Suppressor macrophage treated with lipopolysaccharide for 4 hours (primary cell): ENCODE results near the gene ABCF2.

Experiments
- DNase-seq: peaks from one replicate; pipeline ENCODE4 v3.0.0-alpha.2; 2020

The ABCF2 gene

DNA sequence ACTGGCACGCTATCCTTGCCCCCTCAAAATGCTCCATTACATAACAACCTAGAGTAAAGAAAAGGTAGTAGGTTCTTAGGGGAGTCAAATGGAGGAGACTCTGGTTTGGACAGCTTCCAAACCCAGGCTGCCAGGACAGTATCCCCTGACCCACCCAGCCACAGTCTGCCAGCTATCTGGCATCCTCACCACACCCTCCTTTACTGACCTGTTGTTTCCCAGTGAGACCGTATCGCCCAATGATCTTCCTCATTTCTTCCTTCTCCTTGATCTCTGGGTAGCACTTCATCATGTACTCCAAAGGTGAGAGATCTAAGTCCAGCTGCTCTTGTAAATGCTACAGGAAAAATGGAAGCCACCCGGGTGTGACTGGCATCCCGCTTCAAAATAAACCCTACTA is 11.6 kb downstream of the ABCF2 start:
- DNase-seq: no peak

DNA sequence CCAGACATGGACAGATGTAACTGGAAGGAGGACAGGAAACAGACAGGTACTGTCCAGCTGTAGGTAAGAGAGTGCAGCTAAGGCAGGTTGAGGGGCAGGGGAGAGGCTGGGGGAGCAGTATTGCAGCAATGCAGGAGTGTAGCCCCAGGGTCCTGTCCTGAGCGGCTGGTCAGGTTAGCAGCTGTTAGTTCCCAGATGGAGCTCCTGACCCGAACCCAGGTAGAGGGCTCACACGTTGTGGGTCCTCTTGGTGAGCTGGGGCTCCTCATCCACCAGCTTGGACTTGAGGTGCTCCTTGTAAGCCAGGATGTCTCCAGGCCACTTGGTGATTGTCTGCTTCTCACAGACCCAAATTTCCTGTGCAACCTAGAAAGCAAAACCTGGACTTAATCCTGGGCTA is 13.2 kb downstream of the ABCF2 start:
- no peak for DNase-seq

DNA sequence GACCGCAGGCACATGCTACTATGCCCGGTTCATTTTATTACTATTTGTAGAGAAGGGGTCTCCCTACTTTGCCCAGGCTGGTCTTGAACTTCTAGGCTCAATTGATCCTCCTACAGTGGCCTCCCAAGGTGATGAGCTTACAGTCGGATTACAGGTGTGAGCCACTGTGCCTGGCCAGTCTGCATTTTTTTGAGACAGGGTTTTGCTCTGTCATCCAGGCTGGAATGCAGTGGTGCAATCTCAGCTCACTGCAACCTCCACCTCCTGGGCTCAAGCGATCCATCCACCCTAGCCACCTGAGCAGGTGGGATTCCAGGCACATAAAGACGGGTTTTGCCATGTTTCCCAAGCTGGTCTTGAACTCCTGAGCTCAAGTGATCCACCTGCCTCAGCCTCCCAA is 14.4 kb downstream of the ABCF2 start:
- no peak for DNase-seq

DNA sequence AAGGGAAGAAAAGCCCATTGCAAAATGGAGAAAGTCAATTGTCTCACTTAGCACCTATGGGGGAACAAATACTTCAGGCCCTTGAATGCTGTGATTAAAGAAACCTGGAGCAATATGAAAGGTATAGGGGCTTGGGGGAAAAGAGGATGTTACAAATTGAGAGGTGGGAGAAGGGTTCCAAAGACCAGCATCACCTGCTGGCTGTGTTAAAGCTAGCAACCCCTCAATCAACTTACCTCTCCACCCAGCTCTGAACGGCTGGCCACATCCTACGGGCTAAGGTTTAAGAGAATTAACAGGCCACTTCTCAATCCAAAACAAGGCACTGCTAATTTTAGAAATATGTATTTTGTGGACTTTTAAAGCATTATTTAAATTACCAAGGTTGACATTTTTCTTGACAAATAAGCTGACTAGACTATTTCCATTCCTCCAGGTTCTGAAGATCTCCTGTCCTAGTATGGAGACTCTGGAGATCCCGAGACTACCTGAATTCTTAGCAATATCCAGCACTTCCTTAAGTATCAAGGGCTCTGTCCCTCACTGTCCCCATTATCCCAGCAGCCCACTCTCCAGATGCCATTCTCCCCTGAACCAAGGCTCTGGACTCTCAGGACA is 15.7 kb downstream of the ABCF2 start:
- no peak for DNase-seq

DNA sequence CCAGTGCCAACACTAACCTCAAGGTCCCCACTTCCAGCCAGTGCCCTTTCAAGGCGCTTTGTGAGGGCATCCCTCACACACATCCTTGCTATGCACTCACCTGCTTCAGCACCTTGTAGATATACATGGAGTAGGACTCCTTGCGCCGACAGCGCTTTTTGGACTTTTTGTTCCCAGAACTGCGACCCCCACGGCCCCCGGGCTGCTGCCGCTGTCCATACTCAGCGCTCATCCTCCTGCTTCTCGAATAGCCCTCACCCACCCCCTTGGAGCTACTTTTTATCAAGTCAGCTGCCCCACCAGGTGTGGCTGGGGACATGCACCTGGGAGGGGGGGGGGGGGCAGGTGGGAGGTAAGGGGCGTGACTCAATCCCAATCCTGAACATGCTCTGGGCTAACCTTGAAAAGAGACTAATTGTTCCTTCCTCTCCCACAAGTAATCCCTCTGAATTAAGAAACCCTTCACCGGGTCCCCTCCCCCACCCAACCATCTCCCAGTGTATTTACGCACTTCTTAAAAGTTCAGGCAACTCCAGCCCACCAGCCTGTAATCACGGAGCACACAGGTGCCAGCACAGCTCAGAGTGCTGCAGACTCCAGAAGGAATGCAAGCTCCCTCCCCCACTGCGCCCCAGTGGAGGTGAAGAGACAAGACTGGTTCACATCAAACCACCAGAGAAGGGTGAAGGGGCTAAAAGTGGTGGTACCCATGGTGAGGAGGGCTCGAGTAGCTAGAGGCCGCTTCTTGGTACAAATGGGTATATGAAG is 16.7 kb downstream of the ABCF2 start, which contains the start of gene H2BK1:
TSS of gene H2BK1 (minus strand) at position 402 of the 768 bp plus-strand sequence. CDS start at position 232, 170 bp downstream.
- no peak for DNase-seq

DNA sequence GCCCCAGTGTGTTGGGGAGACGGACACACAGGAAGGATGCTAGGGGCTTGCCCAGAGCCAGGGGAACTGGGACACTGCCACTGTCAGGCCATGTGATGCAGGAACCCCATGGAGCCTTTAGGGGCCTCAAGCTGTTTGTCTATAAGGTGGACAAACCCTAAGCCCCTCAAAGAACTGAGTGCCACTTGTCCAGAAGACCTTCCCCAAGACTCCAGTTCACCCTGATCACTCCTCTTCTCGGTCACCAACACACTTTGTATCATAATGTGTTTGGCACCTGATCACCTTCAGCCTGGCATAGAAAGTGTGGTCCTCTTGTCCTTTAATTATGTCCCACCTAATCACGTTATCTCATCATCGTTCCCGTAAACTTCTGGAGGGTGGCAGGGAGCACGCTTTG is 17.4 kb downstream of the ABCF2 start:
- DNase-seq: no peak

DNA sequence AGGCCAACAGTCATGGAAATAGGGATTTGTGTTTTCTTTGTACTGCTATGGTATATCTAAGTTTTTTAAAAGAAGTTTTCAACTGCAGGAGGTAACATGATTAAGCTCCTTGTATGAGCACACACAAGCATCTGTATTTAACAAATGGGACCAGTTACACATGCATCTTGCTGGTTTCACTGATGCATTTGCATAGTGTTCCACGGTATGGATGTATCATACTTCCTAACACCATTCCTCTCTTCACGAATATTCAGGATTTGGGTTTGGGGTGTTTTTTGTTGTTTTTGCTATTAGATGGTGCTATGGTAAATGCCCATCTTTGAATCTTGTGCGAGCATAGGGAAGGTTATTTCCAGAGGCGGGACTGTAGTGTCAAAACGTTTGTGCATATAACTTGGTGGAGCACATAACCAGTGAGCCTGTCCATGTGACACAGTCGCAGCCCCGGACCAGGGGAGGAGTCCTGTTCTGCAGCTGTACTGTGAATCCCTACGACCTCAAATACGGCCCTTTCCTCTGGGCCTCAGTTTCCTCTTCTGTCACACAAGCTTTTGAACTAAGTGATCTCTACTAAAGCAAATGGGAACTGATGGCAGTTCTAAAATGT is 18.6 kb downstream of the ABCF2 start:
- no peak for DNase-seq

DNA sequence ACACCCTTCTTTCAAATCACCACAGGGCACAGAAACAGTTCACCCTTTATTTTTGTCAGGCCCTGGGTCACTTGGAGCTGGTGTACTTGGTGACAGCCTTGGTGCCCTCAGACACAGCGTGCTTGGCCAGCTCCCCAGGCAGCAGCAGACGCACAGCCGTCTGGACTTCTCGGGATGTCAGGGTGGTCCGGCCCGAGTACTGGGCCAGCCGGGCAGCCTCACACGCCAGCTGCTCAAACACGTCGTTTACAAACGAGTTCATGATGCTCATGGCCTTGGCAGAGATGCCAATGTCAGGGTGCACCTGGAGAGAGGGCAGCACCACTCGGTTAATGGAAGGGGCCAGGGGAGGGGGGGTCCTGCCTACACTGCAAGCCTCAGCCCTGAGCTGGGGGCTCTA is 19.2 kb downstream of the ABCF2 start:
- DNase-seq: no peak

DNA sequence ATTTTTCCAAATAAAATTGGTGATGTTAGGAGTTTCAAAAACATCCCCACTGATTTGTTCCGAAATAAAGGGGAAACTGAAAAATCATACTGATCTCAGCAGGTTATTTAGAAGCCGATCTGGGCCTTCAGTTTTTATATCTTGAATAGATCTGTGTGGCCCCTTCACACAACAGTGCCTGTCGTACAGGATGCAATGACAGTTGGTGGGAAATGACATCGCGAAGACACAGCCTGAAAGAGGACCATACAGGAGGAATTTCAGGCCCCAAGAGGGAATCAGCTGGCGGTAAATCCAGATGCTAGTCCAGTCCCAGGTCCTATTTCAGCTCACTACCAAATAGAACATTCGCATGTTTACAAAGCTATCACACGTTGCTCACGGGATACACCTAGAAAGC is 19.7 kb downstream of the ABCF2 start:
- DNase-seq: no peak

DNA sequence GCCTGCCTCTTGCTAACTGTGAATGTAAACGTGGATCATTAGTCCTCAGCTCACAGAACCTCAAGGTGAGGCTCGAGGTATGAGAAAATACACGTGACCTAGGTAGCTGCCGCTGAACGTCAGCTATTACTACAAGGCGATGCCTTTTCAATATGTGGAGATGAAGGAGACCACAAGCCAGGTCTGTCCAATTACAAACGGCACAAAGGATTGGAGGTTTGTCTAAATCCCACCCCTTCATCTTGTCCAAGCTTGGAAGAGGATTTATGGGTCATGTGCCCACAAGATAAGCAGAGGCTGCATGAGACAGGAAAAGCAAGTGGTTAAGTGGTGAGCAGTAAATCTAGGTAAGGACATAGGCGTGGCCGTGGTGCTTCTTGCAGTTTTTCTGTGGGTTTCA is 20.1 kb downstream of the ABCF2 start:
- DNase-seq: no peak

DNA sequence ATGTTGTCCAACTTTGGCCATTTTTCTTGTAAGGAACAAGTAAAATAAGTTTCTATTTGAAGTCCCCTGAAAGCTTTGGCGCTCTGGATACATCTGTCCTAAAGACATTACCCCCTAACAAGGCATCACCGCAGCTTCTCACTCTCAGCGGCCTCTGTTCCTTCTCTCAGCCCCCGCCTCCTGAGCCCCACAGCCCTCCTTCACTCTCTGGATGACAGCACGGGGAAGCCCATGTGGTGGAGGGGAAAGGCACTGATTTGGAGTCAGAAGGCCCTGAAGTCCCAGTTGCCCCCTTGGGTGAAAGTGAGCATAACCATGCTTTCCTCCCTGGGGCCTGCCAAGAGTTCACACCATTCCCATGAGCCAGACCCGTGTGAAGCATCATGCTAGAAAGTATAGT is 21.3 kb downstream of the ABCF2 start:
- DNase-seq: no peak

DNA sequence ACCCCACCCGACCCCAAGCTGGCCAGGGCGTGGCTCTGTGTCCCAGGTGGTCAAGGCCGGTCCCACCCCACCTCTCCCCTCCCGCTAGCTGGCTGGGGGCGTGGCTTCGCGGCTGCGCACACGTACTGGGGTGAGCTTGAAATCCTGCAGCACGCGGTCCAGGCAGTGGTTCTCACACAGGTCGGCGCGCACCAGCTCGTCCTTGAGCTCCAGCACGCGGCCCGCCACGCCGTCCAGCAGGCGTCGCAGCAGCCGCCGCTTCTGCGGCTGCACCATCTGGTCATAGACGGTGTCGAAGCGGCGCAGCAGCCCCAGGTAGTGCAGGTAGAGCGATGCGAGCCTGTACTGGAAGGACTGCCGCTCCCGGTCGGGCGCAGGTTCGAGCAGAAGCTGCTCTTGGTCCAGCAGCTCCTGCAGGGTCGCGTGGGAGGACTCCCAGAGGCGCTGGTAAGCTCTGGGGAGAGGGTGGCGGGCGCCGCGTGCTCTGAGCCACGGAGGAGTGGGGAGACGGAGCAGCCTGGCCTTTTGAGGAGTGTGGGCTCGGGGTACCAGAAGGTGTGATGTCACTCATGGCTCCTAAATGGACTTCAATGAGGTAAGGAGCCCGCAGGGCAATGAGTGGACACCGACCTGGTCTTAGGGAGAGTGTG is 22.5 kb downstream of the ABCF2 start:
- no peak for DNase-seq

DNA sequence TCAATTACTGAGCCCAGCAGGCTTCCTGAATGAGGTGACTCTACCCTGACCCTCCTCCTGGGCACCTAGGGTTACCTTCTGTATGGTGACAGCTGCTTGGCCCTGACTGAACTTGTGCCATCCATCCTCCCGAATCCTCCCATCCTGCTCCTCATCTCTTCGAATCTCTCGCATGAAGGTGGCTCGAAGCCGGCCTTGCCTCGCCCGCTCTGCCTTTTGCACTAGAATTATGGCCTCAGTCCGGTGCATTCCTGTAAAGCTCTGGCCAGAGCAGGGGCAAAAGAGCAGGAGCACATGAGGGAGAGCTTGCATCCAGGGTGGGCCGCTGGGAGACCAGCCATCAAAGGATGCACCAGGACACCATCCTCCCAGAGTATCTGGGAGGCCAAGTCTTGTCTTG is 24.2 kb downstream of the ABCF2 start:
- no peak for DNase-seq

DNA sequence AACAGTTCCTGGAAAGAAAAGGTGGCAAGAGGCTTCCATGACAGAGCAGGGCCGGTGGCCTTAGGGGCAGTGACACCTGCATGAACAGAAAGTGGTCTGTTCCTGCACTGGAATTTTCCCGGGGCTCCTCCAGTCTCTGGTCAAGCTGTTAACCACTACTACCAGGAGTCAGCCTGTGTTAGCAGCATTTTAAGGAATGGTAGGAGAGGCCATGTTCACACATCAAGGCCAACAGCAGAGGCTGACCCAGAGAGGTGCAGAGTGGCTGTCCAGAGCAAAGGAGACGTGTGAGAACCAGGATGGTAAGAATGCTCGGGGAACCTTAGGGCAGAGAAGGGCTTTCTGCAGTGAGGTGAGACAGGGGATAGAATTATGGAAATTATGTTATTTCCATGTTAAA is 25.3 kb downstream of the ABCF2 start:
- DNase-seq: no peak

DNA sequence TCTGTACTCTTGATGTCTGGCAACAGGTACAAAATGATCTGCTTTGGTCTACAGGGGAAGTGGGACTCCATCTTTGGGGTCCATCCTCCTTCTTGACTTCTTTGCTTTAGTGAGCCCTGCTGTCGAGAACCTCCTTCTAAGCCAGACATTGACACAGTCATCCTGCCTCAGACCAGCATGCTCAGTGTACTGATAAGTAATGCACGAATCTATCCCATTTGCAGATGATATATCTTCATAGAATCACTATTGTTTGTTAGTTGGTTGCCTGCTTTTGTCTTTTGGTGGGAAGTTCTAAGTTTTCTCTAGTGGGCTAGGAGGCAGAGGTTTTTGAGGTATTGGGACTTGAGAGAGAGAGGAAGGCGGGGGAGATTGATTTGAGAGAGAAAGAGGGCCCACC is 25.7 kb downstream of the ABCF2 start:
- no peak for DNase-seq

DNA sequence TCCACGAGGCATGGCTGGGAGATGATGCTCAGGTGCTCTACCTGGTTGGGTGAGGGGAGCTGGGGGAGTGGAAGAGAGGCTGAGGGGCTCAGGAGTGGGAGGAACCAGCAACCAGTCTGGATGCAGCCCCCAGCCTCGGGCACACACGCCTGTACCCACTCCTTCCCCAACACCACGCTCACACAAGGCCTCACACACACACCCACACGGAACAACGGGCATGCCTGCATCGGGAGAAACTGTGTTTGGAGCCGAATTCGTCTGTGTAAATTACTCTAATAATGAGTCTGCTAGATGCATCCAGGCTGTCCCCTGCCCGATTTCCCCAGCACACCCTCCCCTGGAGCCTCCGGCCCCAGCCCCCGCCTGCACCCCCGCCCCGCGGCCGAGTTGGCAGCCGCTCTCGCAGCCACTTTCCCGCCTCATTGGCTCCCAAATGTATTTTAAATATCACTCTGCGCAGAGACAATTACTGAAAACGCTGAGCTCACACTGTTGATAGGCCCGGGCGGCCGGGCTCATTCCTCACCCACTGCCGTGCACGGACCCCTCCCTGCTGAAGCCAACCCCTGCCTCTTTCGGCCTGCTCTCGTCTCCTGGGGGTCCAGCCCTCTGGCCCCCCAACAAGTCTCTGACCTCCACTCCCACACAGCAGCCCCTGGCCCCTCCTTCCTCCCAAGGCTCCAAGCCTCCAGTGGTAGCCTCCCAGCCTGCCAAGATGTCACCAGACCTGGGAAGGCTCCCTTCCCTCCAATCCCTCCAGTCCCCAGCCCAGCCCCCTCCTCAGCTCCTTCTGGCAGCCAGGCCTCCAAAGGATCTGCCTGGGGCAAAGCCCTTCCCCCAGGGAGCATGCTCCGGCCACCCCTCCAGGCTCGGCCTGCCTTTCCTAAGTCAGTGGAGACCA is 27.8 kb downstream of the ABCF2 start:
- DNase-seq: no peak

DNA sequence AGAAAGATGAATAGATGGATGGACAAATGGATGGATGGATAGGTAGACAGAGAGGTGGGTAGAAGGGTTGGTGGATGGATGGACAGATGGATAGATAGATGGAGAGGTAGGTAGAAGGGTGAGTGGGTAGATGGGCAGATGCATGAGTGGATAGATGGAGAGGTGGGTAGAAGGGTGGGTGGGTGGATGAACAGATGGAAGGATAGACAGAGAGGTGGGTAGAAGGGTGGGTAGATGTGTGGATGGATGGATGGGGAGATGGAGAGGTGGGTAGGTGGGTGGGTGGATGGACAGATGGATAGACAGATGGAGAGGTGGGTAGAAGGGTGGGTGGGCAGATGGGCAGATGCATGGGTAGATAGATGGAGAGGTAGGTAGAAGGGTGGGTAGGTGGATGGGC is 29.1 kb downstream of the ABCF2 start:
- DNase-seq: no peak

DNA sequence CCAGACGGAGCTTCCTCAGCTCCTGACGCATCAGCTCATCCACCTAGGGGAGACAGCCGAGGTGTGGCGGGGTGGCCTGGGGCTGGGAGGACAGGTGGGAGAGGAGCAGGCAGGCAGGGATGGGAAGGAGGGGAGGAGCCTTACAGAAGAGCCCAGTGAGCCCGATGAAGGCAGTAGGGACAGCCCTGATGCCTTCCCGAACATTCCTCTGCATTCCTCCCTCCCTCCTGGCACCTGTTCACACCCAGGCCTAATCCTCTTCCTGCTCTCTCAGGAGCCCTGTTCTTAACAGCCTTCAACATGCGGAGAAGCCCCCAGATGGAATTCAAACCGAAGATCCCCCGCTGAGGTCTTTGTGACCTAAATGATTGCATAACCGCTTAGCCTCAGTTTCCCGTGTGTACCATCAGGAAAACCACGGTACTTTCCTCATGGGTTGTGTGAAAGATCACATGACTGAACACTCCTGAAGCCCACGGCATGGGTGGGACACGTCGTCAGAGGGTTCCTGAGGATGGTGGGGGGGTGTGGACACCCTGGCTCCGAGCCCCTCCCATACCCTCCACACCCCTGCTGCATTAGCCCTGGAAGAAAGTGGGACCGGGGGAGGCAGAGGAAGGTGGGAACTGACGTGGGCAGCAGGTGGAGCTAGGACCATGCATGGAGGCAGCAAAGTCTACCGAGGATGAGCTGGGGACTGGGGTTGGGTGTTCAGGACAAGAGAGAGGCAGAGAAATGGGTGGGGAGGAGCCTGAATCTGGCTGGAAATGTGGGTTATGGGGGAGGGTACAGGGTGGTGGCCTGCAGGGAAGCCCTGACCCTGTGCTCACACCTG is 31.2 kb downstream of the ABCF2 start:
- DNase-seq: no peak

DNA sequence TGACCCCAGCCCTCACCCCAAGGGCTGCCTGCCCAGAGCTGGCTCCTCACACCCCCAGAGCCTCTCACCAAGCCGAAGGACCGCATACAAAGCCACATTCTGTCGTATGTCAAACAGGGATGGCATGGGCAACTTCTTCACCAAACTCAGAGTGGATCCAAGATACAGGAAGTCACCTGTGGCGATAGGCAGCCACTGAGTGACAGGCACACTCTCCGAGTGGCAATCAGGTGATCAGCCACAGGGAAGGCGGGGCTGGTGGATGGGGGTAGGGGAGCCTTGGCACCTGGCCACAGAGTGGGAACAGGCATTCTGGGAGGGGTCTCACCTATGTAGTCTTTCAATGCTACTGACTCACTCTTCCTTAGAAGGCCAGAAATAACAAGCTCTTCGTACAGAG is 32.8 kb downstream of the ABCF2 start:
- no peak for DNase-seq

DNA sequence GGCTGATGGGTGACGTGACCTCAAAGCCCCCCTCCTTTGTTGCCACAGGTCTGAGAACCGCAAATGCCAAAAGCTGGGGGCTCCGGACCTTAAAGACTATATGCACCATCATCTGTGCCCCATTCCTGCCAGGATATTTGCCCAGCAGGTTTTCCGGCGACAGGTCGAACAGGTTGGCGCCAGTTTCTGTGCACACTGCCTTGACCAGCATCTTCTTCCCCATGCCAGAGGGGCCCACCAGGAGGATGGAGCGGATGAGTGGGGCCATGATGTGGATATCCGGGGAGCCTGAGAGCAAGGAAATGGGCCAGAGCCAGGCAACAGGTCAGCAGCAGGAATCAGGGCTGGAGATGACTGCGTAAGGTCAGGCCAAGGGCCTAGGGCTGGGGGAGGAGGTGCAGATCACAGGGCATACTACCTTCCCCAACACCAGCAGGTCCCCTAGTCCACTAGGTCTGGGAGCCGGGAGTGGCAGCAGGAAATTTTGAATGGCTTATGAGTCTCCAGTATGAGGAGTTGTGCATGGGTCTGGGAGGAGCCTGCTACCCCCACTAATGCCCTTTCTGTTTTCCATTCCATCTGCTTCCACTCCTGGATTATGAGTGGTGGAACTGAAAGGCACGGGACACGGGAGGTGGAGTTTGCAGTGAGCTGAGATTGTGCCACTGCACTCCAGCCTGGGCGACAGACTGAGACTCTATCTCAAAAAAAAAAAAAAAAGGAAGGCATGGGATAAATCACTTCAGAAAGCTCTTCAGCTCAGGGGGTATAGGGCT is 33.6 kb downstream of the ABCF2 start:
- no peak for DNase-seq

DNA sequence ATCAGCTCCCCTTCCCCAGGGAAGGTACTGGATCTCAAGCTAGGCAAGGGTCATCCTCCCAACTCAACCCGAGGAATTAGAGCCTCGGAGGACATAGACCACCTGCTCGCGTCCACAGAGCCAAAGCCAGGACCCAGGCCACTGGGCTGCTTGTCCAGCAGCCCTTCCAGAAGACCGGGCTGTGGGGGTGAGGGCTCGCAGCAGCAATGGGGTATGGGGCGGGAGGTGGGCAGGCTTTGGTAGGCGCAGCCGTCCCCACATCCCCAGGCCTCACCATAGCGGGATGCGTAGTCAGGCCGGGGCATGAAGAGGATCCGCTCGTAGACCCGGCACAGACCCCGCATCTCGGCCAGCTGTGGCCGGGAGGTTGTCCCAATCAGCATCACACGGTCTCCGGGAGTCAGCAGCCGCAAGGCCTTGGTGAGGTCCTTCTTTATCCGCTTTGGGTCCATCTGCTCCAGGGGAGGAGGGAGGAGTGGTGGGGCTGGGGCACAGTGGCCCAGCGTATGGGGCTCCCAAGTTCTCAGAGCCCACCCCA is 34.9 kb downstream of the ABCF2 start:
- DNase-seq: no peak
